H1 (cell line): ENCODE measurements around the gene ISY1. TPM values are rescaled to one million over a fixed set of nuclear protein-coding genes. Genes with fewer than 3 reads are reported as not detected.

Source experiments
- CTCF ChIA-PET: fragments of 300-600 bp; sonication (Branson Sonifier 250); formaldehyde crosslinking; loops from one replicate; lab custom pipeline; 2021; ENCODE audit not compliant: partially characterized antibody; lab: Charles Lee
- POLR2A ChIA-PET: fragments of 300-600 bp; sonication (Branson Sonifier 250); formaldehyde crosslinking; loops from one replicate; lab custom pipeline; 2021; ENCODE audit warnings: inconsistent platforms; ENCODE audit not compliant: partially characterized antibody; lab: Charles Lee
- DNase-seq, 2 experiments: peaks; one replicate each; pipeline versions ENCODE4 v3.0.0 to v3.0.0-alpha.2; 2010 to 2022; ENCODE audit warnings: low spot score in 2 of 2, low read depth in 1 of 2, mixed read lengths in 1 of 2
- FAIRE-seq: peaks from 2 replicates; lab custom pipeline; 2011; peaks lifted over from hg19 to GRCh38; lab: Jason Lieb, UNC
- H2AFZ ChIP-seq: 2 replicates; pipeline ENCODE4 v1.8.1; 2012; ENCODE audit warnings: low read length, inconsistent platforms
- H2AK5ac ChIP-seq: 2 replicates; pipeline ENCODE4 v1.6.1; 2013; ENCODE audit warnings: low read depth, low read length
- H2BK120ac ChIP-seq: replicated peaks from 2 replicates; pipeline ENCODE3; 2013; ENCODE audit warnings: low read depth, low read length, inconsistent platforms
- H2BK12ac ChIP-seq: 2 replicates; pipeline ENCODE4 v1.6.1; 2013; ENCODE audit warnings: low read depth, low read length
- H2BK15ac ChIP-seq: 2 replicates; pipeline ENCODE4 v1.6.1; 2013; ENCODE audit warnings: low read length
- H2BK20ac ChIP-seq: 2 replicates; pipeline ENCODE4 v1.6.1; 2013; ENCODE audit warnings: low read length
- H2BK5ac ChIP-seq: 2 replicates; pipeline ENCODE4 v1.6.1; 2013; ENCODE audit warnings: low read depth, low read length
- H3K14ac ChIP-seq: 2 replicates; pipeline ENCODE4 v1.6.1; 2013; ENCODE audit warnings: inconsistent platforms; ENCODE audit not compliant: insufficient read length
- H3K18ac ChIP-seq: 2 replicates; pipeline ENCODE4 v1.6.1; 2013; ENCODE audit warnings: low read length; ENCODE audit errors: extremely low read depth
- H3K23ac ChIP-seq: 2 replicates; pipeline ENCODE4 v1.6.1; 2013; ENCODE audit warnings: inconsistent platforms; ENCODE audit not compliant: insufficient read length
- H3K23me2 ChIP-seq: 2 replicates; pipeline ENCODE4 v1.6.1; 2013; ENCODE audit warnings: low read depth, low read length
- H3K27ac ChIP-seq: 2 replicates; pipeline ENCODE4 v1.6.1; 2011; ENCODE audit warnings: low read depth, low read length, inconsistent platforms
- H3K27me3 ChIP-seq, 4 experiments: replicated peaks in 1 of 4; 1 replicate in 1 of 4; 2 replicates in 3 of 4; pipeline versions ENCODE4 v1.6.1 to v1.8.1; 2011 to 2013; ENCODE audit warnings: low read length in 3 of 4, mild to moderate bottlenecking in 3 of 4, inconsistent platforms in 2 of 4, mixed read lengths in 2 of 4, moderate library complexity in 1 of 4; ENCODE audit not compliant: control insufficient read depth in 3 of 4, insufficient read depth in 3 of 4; ENCODE audit errors: extremely low read depth in 1 of 4
- H3K36me3 ChIP-seq, 4 experiments: 2 replicates each; pipeline versions ENCODE4 v1.6.1 to v1.8.1; 2011 to 2013; ENCODE audit warnings: mild to moderate bottlenecking in 4 of 4, low read length in 3 of 4, moderate library complexity in 2 of 4, control low read depth in 1 of 4, inconsistent platforms in 1 of 4; ENCODE audit not compliant: insufficient read depth in 4 of 4, control insufficient read depth in 2 of 4
- H3K4ac ChIP-seq: replicated peaks from 2 replicates; pipeline ENCODE3; 2013; ENCODE audit warnings: low read length, low read depth, mixed read lengths, inconsistent platforms; ENCODE audit not compliant: insufficient read length
- H3K4me1 ChIP-seq, 4 experiments: replicated peaks in 1 of 4; 1 replicate in 1 of 4; 2 replicates in 3 of 4; pipeline versions ENCODE4 v1.6.1 to v1.8.1; 2011 to 2013; ENCODE audit warnings: low read length in 3 of 4, inconsistent platforms in 2 of 4, mixed read lengths in 1 of 4; ENCODE audit not compliant: insufficient read depth in 4 of 4, control insufficient read depth in 3 of 4
- H3K4me2 ChIP-seq, 2 experiments: 2 replicates each; pipeline versions ENCODE4 v1.6.1 to v1.8.1; 2011 to 2013; ENCODE audit warnings: low read depth in 2 of 2, low read length in 2 of 2, control low read depth in 1 of 2, inconsistent platforms in 1 of 2, mild to moderate bottlenecking in 1 of 2; ENCODE audit not compliant: insufficient read depth in 1 of 2
- H3K4me3 ChIP-seq, 4 experiments: fragments of 200-600, 300-600 bp in 1 of 4; sonication (generic), shearing (Covaris generic), sonication (Bioruptor Twin) in 1 of 4; 2 replicates each; pipeline versions ENCODE4 v1.5.1 to v1.8.1; 2011 to 2016; ENCODE audit warnings: low read length in 4 of 4, low read depth in 3 of 4, control low read depth in 2 of 4, inconsistent platforms in 2 of 4, mild to moderate bottlenecking in 2 of 4, mixed read lengths in 1 of 4, moderate library complexity in 1 of 4; ENCODE audit not compliant: insufficient read depth in 2 of 4; ENCODE audit errors: extremely low read depth in 1 of 4
- H3K56ac ChIP-seq: replicated peaks from 2 replicates; pipeline ENCODE3; 2013; ENCODE audit warnings: low read depth, mild to moderate bottlenecking, mixed read lengths, low read length, inconsistent platforms; ENCODE audit not compliant: insufficient read length
- H3K79me1 ChIP-seq: 2 replicates; pipeline ENCODE4 v1.6.1; 2013; ENCODE audit warnings: low read depth, low read length, control low read depth
- H3K79me2 ChIP-seq, 2 experiments: 2 replicates each; pipeline versions ENCODE4 v1.6.1 to v1.8.1; 2012 to 2013; ENCODE audit warnings: low read length in 2 of 2, mild to moderate bottlenecking in 2 of 2, inconsistent platforms in 1 of 2; ENCODE audit not compliant: insufficient read depth in 2 of 2, control insufficient read depth in 1 of 2
- H3K9ac ChIP-seq, 4 experiments: replicated peaks in 1 of 4; 1 replicate in 1 of 4; 2 replicates in 3 of 4; pipeline versions ENCODE4 v1.6.1 to v1.8.1; 2011 to 2013; ENCODE audit warnings: low read depth in 3 of 4, low read length in 3 of 4, control low read depth in 2 of 4, mild to moderate bottlenecking in 2 of 4, moderate library complexity in 2 of 4, inconsistent platforms in 1 of 4; ENCODE audit errors: extremely low read depth in 1 of 4
- H3K9me3 ChIP-seq, 2 experiments: 2 replicates each; pipeline versions ENCODE4 v1.6.1 to v1.8.1; 2012 to 2013; ENCODE audit warnings: mild to moderate bottlenecking in 2 of 2, moderate library complexity in 2 of 2, control low read depth in 1 of 2, inconsistent platforms in 1 of 2, low read depth in 1 of 2, low read length in 1 of 2, mixed read lengths in 1 of 2; ENCODE audit not compliant: insufficient read depth in 2 of 2
- H4K20me1 ChIP-seq, 2 experiments: replicated peaks in 1 of 2; 2 replicates each; pipeline versions ENCODE3 to v1.8.1; 2011 to 2013; ENCODE audit warnings: inconsistent platforms in 2 of 2, low read length in 2 of 2, mild to moderate bottlenecking in 1 of 2; ENCODE audit not compliant: insufficient read depth in 2 of 2, control insufficient read depth in 1 of 2
- H4K5ac ChIP-seq: 2 replicates; pipeline ENCODE4 v1.6.1; 2013; ENCODE audit warnings: low read length, low read depth, mixed read lengths, inconsistent platforms; ENCODE audit not compliant: insufficient read length
- H4K8ac ChIP-seq: 2 replicates; pipeline ENCODE4 v1.8.0; 2013; ENCODE audit warnings: mild to moderate bottlenecking, moderate library complexity, low read length, inconsistent platforms; ENCODE audit not compliant: insufficient read depth; ENCODE audit errors: extremely low read depth
- H4K91ac ChIP-seq: replicated peaks from 2 replicates; pipeline ENCODE3; 2013; ENCODE audit warnings: low read length, mixed read lengths, inconsistent platforms; ENCODE audit not compliant: insufficient read length
- CREB1 ChIP-seq: IDR thresholded peaks from 2 replicates; pipeline ENCODE4 v1.6.1; 2012; ENCODE audit warnings: inconsistent platforms
- FOSL1 ChIP-seq: IDR thresholded peaks from 2 replicates; pipeline ENCODE4 v1.6.1; 2011; ENCODE audit warnings: mild to moderate bottlenecking, low read depth, low read length, moderate library complexity; ENCODE audit not compliant: insufficient read depth
- JUND ChIP-seq: IDR thresholded peaks from 2 replicates; pipeline ENCODE4 v1.6.1; 2011; ENCODE audit warnings: mild to moderate bottlenecking, improper control_type of control experiment, low read length
- RBBP5 ChIP-seq: IDR thresholded peaks from 2 replicates; pipeline ENCODE4 v1.7.1; 2012; ENCODE audit warnings: low read depth, mild to moderate bottlenecking, inconsistent platforms, low read length, moderate library complexity, borderline replicate concordance
- RNF2 ChIP-seq: fragments of 200-900, 300-1000 bp; sonication (generic); IDR thresholded peaks from 2 replicates; pipeline ENCODE4 v1.7.1; 2016; ENCODE audit warnings: borderline replicate concordance, low read depth, mild to moderate bottlenecking, antibody characterized with exemption, low read length; ENCODE audit not compliant: poor library complexity, severe bottlenecking; ENCODE audit errors: missing control alignments
- TBP ChIP-seq: IDR thresholded peaks from 2 replicates; pipeline ENCODE4 v1.6.1; 2011; ENCODE audit warnings: low read depth, low read length, improper control_type of control experiment
- TCF12 ChIP-seq: IDR thresholded peaks from 2 replicates; pipeline ENCODE4 v1.6.1; 2011; ENCODE audit warnings: low read depth, mild to moderate bottlenecking, low read length
- WGBS, 2 experiments: shearing (Covaris generic) in 1 of 2; methylation state at CpG; one replicate each; pipeline versions ENCODE4 v1.1.6 to v1.1.7; 2013 to 2015; ENCODE audit warnings: low lambda C conversion rate in 2 of 2, mixed read lengths in 2 of 2, inconsistent platforms in 1 of 2, low coverage in 1 of 2, missing lambda C conversion rate in 1 of 2; ENCODE audit not compliant: insufficient replicate concordance in 2 of 2, insufficient coverage in 1 of 2, insufficient read length in 1 of 2; ENCODE audit errors: extremely low coverage in 1 of 2, missing lambda C conversion rate in 1 of 2; 5-methylcytosine and 5-hydroxymethylcytosine counted together
- polyA plus RNA-seq, 7 experiments: library from polyadenylated mRNA; depleted of rRNA in 3 of 7; stranded (reverse) in 5 of 7; unstranded in 2 of 7; fragments of >200 nt in 5 of 7; fragments of 200-250 nt in 2 of 7; gene quantifications; 1 replicate in 5 of 7; 2 replicates in 1 of 7; 4 replicates in 1 of 7; pipeline versions ENCODE4 v1.2.1 to v1.2.3, GENCODE V29; 2011 to 2013; ENCODE audit warnings: missing spikeins in 2 of 7, mixed read lengths in 2 of 7
- total RNA-seq: library from RNA; stranded (reverse); fragmentation: NEBNext Ultra II Directional; extraction: Animal tissue kit (Norgen Biotek cat#: 25700); gene quantifications from 2 replicates; pipeline ENCODE4 v1.2.1, GENCODE V29; 2021

ISY1 gene
- total and polyA plus RNA-seq, 2 of the 8 experiments (the other 6 are each of a cell fraction or from before 2014, with no cell fraction given), result 16.6 to 38.7 TPM

- no peak overlapping the region for H3K23ac ChIP-seq
- no peak overlapping the region for H2BK120ac ChIP-seq
- DNase-seq, result no peak
- no peak overlapping the region for H2BK15ac ChIP-seq
- H2AK5ac ChIP-seq, result no peak overlapping the region
- no peak overlapping the region for H3K4ac ChIP-seq
- H3K23me2 ChIP-seq, result no peaks in the 10 kb centered on the region
- H3K27me3 ChIP-seq, result no peaks in the 10 kb centered on the region
- H4K91ac ChIP-seq, result no peak overlapping the region
- H2BK12ac ChIP-seq, result no peak overlapping the region
- no peak for FAIRE-seq
- no peak overlapping the region for H2BK5ac ChIP-seq
- H2BK20ac ChIP-seq, result no peak overlapping the region
- no peaks in the 10 kb centered on the region for H3K4me1 ChIP-seq
- H3K9ac ChIP-seq, result no peak overlapping the region
- H3K14ac ChIP-seq, result no peak overlapping the region
- no peaks in the 10 kb centered on the region; a peak in 1 of 4 replicates for H3K9me3 ChIP-seq
- ChIA-PET POLR2A (interaction anchor here (0.7 to 3.7 kb wide), 2 partner anchors 10 to 19 kb away, joined by 3 to 22 read pairs; no protein-coding TSS in a partner anchor), CTCF (interaction anchor here (1.4 to 2.4 kb wide), 2 partner anchors 64 to 72 kb away, joined by 3 to 10 read pairs; no protein-coding TSS in a partner anchor)
- H3K79me1 ChIP-seq, result no peaks in the 10 kb centered on the region; the same call in 1 of the 2 replicates
- no peak overlapping the region for H2AFZ ChIP-seq
- no peak overlapping the region for H3K18ac ChIP-seq
- peaks cover 26 to 28% of the 10 kb centered on the region in 2 experiments for H4K20me1 ChIP-seq
- whole genome bisulfite sequencing, 2 experiments, result 83% methylated on average over 2 of the region's 2 CpGs; no CpG with 5 or more reads in 1 of the 2 experiments
- no peak overlapping the region for H3K4me3 ChIP-seq
- no peak overlapping the region for H3K4me2 ChIP-seq
- no peak overlapping the region for H4K5ac ChIP-seq
- no peak overlapping the region for H3K27ac ChIP-seq
- H3K56ac ChIP-seq, result no peak overlapping the region
- peaks cover 16 to 70% (median 35%) of the 10 kb centered on the region in 4 experiments for H3K36me3 ChIP-seq
- H3K79me2 ChIP-seq, result peaks cover 34 to 88% of the 10 kb centered on the region in 2 experiments
- H4K8ac ChIP-seq, result no peak overlapping the region
- TF ChIP-seq JUND (no peak), CREB1 (no peak), RBBP5 (no peak), TBP (no peak), FOSL1 (no peak), TCF12 (no peak), RNF2 (no peak)
Measured at GRCh38 chr3:129173206-129173605, 12.3 kb upstream of the ISY1 start.
